Skeletal muscle cell (primary cell): ENCODE results near the gene C9orf50.
A peak's percentile ranks its signal among the peaks of the same experiment; 100 is the strongest.
"Not testable (repeated sequence)": the region's sequence is repeated elsewhere in the genome, so short reads cannot be mapped to it uniquely, and the experiment has no call there.

Source experiments
- DNase-seq: peaks from one replicate; pipeline ENCODE4 v3.0.0-alpha.2; 2010; ENCODE audit warnings: low read depth
- H3K4me3 ChIP-seq: 2 replicates; pipeline ENCODE4 v1.5.1; 2011; ENCODE audit warnings: low read depth, mild to moderate bottlenecking, control low read depth, low read length, moderate library complexity

C9orf50 gene

DNA sequence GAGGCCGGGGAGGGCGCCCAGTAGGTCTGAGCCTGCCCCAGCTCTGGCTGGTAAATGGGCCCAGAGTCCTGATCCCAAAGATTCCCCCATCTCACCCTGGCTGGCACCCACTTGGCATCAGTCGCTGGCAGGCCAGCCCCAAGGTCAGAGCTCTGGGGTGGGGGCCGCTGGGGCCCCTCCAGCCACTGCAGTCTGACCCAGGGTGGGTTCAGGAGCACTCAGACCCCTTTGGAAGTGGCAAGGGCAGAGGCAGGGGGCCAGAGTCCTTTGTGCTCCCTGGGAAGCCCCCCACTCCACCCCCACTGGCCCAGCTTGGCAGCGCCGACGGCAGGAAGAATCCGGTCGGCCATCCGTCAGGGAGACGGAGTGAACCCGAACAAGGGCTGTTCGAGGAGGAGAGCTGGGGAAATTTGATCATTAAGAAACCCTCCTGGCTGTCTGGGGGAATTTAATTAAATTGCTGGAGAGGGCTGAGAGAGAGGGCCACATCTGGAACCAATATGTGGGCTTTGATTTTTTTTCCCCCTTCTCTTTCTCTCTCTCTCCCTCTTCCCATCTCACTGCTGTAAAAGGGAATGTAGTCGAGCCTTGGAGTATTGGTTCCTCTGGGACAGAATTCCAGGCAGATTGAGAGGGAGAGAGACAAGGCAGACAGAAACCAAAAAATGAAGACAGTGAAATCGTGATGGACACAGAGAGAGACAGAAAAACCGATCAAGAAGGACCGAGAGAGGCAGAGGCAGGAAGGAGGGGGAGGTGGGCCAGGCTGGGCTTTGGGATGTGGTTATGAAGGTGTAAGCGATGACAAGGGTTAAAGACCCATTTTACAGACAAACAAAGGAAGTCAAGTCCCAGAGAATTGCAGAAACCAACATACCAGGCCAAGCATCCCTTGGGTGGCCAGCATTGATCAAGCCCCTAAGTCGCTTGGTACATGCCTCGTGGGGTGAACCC, 29.1 kb upstream of the C9orf50 start:
- no peak overlapping the region for H3K4me3 ChIP-seq
- no peak for DNase-seq

DNA sequence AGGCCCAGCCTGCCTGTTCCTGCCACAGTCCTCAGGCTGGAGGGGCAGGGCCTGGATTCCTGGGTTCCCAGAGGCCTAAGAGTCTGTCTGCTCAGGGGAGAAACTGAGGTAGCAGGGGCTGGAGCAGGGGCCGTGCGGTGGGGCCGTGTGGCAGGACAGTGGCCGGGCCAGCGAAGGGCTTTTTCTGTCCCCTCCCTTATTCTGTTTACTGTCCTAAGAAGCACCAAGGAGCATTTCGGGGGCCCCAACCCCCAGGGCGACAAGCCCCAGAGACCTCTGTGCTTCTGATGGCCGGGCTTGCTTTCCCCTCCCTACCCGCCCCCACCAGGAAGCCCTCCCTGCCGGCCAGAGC, 27.8 kb upstream of the C9orf50 start:
- DNase-seq = no peak
- no peak overlapping the region for H3K4me3 ChIP-seq

DNA sequence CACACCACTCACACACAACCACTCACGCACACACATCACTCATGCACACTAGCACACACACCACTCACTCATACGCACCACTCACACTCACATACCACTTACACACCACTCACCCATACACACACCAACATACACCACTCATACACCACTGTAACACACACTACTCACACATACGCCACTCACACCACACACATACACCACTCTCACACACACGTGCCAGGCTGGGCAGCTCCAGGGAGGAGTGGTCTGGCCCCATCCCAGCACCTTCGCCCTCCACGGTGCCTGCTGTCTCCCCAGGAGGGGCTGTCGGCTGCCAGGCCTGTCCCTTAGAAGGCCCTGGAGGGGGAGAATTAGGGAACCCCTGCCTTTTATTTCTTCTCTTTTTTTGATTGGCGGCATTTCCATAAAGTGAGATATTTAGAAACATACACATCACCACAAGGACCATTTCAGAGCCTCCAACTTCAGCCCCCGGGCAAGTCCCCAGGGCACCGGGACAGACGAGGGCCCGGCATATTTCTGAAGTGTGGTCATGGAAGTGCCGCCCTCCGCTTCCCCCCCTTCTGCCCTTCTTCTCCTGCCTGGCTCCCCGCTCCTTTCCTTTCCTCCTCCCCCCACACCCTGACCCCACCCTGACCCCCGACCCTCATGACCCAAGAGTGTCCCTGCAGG, 27.3 kb upstream of the C9orf50 start:
- H3K4me3 ChIP-seq = no peak overlapping the region
- no peak for DNase-seq

DNA sequence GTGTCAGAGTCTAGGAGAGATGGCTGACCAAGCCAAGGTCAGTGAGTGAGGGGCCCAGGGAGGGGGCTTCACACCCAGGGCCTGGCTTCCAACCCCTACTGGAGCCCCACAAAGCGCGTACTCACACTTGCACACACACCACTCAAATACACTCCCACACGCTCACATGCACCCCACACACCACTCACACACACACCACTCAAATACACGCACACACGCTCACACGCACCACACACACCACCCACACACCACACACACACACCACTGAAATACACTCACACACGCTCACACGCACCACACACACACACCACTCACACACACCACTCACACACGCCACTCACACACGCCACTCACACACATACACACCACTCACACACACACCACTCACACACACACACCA, 26.7 kb upstream of the C9orf50 start:
- no peak for DNase-seq
- no peak overlapping the region for H3K4me3 ChIP-seq

DNA sequence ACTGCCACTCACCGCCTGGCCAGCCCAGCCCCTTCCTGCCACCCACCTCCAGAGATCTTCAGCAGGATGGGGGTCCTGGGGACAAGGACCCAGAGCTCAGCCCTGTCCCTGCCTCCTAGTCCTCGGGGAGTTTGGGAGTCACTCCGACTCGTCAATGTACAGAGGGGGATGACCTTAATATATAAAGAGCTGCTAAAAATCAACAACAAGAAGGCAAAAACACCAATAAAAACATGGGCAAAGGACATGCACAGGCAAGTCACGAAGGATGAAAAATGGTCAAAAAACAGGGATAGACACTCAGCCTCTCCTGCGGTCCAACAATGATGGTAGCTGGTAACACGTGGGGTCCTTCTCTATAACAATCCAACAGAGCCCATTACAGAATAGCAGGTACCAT, 25.8 kb upstream of the C9orf50 start:
- H3K4me3 ChIP-seq = no peak overlapping the region
- no peak for DNase-seq

DNA sequence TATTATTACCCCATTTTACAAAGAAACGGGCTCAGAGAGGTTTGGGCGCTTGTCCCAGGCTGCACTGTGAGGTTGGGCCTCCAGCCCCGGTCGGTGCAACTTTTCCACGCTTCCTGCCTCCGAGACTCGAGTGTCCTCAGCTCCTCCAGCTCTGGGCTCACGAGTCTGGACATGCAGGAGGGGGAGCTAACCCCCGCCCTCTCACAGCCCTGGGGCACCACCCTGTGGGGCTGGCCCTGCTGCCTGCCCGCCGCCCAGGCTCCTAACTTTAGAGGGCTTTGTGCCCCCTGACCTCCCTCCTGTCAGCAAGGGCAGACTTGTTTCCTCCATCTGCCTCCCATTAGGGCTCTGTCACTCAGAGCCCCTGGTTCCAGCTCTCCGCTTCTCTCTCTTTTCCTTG, 25.4 kb upstream of the C9orf50 start:
- no peak overlapping the region for H3K4me3 ChIP-seq
- DNase-seq = no peak

DNA sequence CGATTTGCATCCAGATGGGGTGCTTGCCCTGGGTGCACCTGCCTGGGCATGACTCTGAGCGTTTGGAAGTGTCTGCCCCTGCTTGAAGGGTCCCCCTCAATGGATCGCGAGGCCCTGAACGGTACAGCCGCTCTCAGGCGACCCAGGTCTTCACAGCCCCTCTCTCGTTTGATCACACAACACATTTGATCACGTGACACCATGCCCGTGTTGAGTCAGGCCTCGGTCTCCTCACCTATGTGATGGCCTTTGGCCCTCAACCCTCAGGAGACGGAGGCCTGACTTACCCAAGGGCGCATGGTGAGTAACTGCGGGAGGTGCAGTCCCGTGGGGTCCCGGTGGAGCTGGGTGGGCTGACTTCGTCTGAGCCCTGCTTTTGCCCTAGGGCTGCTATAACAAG, 24.0 kb upstream of the C9orf50 start:
- no peak overlapping the region for H3K4me3 ChIP-seq
- DNase-seq = no peak

DNA sequence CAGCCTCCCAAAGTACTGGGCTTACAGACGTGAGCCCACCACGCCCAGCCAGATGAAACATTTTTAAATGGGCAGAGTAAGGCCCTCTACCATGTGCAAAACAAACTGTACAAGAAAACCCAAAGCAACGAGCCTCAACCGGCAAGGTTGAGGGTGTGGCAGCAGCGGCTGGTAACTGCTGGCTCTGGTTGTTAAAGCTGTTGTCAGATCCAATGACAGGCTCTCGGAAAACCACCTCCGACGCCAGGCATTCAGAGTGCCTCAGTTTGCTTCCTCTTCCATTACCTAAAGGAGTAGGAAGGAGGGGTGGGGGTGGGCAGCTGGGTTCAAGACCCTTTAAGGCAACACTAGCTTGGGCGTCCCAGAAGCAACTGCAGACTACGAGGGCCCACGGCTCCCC, 23.5 kb upstream of the C9orf50 start:
- H3K4me3 ChIP-seq = no peak overlapping the region
- no peak for DNase-seq

DNA sequence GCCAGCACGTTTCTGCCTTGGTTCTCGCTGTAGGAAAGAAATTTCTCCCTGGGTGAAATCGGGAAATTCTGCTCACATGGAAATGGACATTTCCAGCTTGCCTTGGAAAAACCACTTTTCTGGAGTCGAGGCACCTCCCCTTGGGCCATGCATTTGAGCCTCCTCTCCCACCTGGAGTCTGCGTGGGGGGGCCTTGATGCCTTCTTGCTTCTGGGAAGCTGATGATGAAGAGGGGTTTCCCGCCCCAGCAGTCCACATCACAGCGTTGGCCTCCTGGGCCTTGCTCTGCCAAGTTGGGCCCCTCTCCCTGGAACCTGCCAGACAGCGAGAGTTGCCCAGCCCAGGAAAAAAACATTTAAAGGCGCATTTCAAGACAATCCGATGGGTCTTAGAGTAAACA, 22.8 kb upstream of the C9orf50 start:
- no peak for DNase-seq

DNA sequence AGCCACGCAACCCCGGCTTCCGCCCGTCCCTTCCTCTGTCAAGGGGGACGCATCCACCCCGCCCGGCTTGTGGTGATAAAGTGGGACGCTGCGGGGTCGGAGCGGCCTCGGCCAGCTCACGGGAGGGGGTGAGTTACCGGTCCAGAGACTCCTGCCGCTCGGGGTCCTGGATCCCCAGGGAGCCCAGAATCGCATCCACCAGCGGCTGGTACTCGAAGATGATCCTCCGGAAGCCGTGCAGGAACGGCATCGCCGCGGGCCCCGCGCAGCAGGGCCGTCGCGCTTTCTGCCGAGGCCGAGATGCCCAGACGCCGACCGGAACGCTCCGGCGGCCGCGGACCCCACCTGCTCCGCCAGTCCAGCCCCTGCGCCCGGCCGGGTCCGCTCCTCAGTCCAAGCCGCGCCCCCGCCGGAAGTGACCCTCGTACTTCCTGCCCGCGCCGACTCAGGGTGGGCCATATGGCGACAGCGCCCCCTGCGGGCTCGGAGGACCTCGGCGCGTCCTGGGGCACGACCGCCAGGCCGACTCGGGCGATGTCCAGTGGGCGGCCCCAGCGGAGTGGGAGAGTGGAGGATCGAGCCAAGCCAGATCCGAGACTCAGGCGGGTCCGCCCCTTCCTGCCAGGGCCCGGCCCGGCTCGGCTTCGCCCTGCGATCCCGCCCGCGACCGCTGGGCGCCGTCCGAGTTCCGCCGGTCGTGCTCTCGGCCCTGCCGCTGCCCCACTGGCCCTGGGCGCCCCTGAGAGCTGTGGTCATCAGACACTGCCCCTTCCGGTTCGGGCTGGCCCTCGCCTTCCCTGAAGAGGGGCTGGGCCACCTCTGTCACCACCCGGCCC, 21.1 kb upstream of the C9orf50 start, which contains the start of gene ASB6:
Gene ASB6 (minus strand): TSS at position 402 of the 836 bp plus-strand sequence. CDS start 152 bp downstream, at position 250.
- DNase-seq = peak; percentile 86
- peak within 1 kb of the TSS; percentile 99 for H3K4me3 ChIP-seq

More for the DNA sequence above, 22.8 kb upstream of the C9orf50 start:
- H3K4me3 ChIP-seq = no peak overlapping the region

DNA sequence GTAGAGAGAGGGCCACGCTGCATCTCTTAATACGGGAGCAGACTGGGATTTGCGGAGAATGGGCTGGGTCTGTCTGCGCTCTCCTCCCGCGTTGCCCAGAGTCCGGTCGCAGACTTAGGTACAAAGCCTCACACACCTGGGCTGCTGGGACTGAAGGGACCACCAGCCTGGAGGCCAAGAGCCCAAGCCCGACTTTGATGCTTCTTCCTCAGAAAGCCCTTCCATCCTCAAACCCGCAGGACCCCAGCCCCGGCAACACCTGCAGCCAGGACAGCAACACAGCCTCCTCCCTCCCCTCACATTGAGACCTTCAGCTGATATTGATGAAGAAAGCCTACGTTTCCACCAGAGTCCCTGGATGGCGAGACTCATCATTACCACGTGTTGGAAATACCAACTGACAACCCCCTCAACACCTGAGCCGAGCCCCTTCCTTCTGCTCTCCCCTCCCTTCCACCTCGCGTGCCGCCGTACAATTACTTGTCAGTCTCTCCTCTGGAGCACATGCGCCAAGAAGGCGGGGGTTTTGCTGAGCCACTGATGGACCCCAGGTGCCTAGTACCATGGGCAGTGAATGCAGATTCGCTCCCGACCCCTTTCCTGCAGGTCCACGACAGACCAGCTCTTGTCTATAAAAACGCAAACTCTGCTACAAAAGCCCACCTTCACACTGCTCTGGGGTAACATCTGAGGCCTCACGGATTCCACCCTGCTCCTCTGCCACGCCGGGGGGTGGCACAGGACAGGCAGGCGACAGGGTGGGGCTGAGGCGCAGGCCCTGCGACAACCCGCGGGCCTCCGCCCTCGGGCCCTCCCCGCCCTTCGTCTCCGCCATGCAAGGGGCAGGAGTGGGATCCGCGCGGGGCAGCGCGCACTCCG, 20.2 kb upstream of the C9orf50 start:
- peak overlapping the region; percentile 99 for H3K4me3 ChIP-seq
- no peak for DNase-seq

DNA sequence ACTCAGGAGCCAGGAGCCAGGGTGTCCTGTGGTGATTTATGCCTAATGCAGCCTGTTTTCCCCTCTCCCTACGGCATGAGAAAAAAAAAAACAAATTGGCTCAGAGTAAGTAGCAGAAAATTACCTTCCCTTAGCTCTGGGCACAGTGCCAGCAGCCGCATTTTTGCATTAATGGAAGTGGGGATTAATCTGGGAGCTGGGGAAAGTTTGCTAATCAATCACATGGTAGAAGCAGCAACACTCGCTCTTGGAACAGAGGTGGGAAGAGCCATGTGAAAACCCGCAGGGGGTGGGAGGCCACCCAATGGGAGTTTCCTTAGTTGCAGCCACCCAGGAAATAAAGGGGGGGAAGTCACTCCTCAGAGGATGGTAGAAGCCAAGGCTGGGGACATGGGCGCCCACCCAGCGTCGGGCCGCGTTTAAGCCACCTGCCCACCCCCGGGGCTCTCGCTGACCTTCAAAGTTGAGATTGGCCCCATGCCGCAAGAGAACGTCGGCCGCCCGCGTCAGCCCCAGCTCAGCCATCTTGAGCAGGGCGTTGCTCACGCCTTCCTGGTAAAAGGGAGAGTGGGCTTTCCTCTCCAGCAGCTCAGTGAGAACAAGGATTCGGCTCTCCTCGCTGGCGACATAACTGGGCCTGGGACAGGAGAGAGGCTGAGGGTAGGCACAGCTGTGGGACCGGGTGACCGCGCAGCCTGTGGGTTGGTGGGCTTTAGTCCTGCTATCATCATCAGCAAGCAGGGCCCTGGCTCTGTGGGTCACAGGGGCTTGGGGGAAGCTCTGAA, 19.4 kb upstream of the C9orf50 start:
- no peak for DNase-seq
- peak overlapping the region; percentile 99 for H3K4me3 ChIP-seq

DNA sequence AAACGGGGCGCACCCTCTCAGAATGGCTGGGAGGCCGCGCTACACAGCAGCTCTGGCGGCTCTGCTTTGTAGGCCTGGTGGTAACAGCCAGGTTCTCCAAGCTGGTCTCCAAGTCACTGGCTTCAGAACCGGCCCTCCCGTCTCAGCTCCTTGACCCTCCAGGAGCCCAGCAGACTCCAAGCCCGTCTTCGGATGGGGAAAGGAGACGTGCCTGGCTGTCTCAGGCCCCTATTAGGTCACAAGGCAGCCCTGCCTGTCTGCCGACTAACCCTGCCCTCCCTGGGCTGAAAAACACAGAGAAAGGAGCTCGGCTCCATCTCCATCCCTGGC, 18.8 kb upstream of the C9orf50 start:
- DNase-seq = no peak
- H3K4me3 ChIP-seq = no peak overlapping the region

DNA sequence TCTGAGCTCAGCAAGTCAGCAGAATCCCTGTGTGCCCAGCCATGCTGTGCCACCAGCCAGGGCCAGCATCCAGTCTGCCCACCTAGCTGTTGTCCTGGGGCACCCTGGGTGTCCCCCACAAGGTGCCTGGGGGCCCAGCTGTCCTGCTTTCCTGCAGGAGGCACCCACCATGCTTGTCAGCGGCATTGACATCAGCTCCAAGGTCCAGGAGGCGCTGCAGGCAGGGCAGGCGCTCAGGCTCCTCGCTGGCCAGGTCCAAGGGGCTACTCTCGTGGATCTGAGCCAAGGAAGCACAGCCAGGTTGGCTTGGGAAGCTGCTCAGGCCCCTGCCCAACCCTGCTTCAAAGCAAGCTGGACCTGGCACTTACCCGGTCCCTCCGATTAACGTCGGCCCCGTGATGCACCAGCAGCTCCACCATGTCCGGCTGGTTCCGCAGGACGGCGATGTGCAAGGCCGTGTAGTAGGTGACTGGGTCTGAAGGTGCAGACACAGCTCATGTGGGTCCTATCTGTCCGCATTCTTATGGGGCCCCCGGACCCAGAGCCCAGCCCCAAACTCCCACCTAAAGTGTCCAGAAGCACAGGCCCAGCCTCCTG, 18.2 kb upstream of the C9orf50 start:
- no peak for DNase-seq
- no peak overlapping the region for H3K4me3 ChIP-seq

DNA sequence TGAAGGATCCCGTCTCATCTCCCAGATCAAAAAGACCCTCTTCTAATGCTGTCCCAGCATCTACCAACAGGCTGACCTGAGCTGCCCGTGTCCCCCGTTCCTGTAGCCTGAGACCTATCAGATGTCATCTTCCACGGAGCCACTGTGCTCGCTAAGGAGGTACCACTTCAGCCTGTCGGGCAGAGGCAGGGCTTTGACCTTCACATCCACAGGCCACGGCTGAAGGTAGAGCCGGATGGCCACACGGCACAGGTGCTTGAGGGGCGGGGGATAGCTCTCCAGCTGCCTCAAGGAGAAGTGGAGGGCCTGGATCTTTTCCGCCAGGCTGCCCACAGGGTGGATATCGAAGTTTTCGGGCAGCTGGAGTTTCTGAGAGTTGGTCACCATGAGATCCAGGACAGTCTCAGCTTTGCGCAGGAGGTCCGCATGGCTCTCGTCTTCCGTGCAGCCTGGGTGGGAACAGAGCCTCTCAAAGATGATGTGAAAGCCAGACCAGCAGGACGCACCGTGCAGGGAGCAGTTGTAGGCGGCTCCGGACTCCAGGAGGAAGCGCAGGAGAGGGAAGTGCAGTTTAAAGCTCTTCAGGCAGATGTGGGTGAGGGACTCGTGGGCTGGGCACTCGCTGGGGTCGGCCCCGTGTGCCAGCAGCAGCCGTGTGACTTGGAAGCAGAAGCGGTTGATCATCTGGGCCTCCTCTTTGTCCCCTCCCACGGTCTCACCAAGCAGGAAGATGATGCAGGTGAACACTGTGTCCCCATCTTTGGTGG, 17.0 kb upstream of the C9orf50 start:
- DNase-seq = no peak
- no peak overlapping the region for H3K4me3 ChIP-seq

DNA sequence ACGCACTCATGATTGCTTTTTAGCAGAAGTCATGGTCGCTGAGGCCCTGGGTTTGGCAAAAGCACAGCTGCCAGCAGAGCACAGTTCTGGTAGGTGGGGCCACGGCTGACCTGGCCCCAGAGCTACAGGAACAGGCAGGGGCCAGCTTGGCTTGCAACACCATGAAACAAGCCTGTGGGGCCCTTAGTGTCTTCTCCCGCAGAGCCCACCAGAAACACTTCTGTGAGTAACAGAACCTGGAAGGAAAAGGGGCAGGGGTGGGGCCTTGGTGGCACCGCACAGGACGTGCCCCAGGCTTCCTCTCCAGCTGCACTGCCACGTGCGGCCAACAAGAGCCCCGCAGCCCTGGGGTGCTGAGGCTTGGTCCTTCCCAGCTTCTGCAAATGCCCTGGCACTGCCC, 16.2 kb upstream of the C9orf50 start:
- no peak overlapping the region for H3K4me3 ChIP-seq
- DNase-seq = no peak

DNA sequence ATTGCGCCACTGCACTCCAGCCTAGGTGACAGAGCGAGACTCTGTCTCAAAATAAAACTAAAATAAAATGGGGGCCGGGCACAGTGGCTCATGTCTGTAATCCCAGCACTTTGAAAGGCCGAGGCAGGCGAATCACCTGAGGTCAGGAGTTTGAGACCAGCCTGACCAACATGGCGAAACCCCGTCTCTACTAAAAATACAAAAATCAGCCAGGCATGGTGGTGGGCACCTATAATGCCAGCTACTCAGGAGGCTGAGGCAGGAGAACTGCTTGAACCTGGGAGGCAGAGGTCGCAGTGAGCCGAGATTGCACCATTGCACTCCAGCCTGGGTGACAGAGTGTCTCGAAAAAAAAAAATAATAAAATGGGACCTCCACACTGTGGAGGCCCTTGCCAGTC, 15.4 kb upstream of the C9orf50 start:
- H3K4me3 ChIP-seq, DNase-seq: not testable (repeated sequence)
